ENCODE results near the gene PLSCR3.

Gene PLSCR3

DNA sequence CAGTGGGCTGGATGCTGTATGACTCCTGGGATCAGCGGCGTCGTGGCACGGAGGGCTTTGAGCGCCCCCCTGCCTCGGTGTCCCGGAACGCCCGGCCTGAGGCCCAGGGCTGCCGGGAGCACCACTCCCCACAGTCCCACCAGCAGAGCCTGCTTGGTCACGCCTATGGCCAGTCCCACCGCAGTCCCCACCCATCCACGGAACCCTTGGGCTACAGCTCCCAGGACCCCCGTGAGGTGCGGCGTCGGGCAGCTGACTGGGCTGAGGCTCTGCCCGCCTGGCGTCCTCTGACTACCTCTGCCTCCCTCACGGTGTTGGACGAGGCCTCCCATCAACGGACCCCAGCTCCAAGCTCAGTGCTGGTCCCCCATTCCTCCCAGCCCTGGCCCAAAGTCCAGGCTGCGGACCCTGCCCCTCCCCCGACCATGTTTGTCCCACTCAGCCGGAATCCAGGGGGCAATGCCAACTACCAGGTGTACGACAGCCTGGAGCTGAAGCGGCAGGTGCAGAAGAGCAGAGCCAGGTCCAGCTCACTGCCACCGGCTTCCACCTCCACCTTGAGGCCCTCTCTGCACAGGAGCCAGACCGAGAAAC lies 32.7 kb upstream of the PLSCR3 start:
- no peak overlapping the region for H3K4me3 ChIP-seq (ENCODE audit: control insufficient read depth, low read depth, low read length)
- no peak for TF ChIP-seq CTCF (conservative IDR thresholded peaks at IDR 0.05; ENCODE audit: control insufficient read depth, insufficient read depth, low read depth, low read length)
- DNase-seq (ENCODE audit: low read depth) = no peak

DNA sequence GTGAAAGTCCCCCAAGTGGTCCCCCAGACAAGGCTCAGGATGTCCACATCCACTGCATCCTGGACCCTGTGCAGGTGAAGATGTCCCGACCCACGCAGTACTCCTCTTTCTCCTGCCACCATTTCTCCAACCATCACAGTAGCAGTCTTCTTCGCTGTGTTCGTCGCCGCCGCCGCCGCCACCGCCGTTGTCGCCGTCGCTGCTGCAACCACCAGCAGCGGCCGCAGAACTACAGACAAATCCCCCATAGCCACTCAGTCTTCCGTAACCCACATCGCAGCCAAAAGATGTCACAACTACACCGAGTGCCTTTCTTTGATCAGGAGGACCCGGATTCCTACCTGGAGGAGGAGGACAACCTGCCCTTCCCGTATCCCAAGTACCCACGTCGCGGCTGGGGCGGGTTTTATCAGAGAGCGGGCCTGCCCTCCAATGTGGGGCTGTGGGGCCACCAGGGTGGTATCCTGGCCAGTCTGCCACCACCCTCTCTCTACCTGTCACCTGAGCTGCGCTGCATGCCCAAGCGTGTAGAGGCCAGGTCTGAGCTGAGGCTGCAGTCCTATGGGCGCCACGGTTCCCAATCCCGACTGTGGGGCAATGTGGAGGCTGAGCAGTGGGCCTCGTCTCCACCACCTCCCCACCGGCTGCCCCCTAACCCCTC lies 32.0 kb upstream of the PLSCR3 start:
- TF ChIP-seq CTCF (conservative IDR thresholded peaks at IDR 0.05; ENCODE audit: control insufficient read depth, insufficient read depth, low read depth, low read length) = no peak
- no peak overlapping the region for H3K4me3 ChIP-seq (ENCODE audit: control insufficient read depth, low read depth, low read length)
- DNase-seq (ENCODE audit: low read depth) = no peak

DNA sequence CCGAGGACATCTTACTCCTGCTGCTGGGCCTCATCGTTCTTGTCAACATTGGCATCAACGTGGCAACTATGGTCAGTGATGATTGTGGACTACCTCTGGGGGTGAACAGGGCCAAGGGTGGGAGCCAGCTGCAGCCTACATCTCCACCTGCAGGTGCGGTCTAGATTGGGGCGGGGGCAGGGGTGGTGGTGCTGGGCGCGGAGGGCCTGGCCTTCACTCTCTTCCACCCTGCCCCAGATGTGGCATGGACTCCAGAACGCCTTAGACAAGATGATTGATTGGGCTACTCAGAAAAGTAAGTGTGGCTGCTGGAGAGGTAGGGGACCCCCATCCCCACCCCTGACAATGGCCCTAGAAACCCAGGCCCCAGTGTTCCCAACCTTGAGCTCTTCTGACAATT lies 31.4 kb upstream of the PLSCR3 start:
- DNase-seq (ENCODE audit: low read depth) = no peak
- no peak overlapping the region for H3K4me3 ChIP-seq (ENCODE audit: control insufficient read depth, low read depth, low read length)
- TF ChIP-seq CTCF (conservative IDR thresholded peaks at IDR 0.05; ENCODE audit: control insufficient read depth, insufficient read depth, low read depth, low read length) = no peak

GRCh38 chr17:7425316-7425715 lies 31.0 kb upstream of the PLSCR3 start, which contains the start of gene SPEM2:
Gene SPEM2 (plus strand): TSS chr17:7425616. CDS start chr17:7425689, 73 bp downstream.
- no peak within 1 kb of the TSS for H3K4me3 ChIP-seq (ENCODE audit: control insufficient read depth, low read depth, low read length)
- no peak for TF ChIP-seq CTCF (conservative IDR thresholded peaks at IDR 0.05; ENCODE audit: control insufficient read depth, insufficient read depth, low read depth, low read length)
- no peak for DNase-seq (ENCODE audit: low read depth)

GRCh38 chr17:7423679-7424078 lies 29.4 kb upstream of the PLSCR3 start:
- H3K4me3 ChIP-seq (ENCODE audit: control insufficient read depth, low read depth, low read length) = no peak overlapping the region
- no peak for DNase-seq (ENCODE audit: low read depth)
- no peak for TF ChIP-seq CTCF (conservative IDR thresholded peaks at IDR 0.05; ENCODE audit: control insufficient read depth, insufficient read depth, low read depth, low read length)

DNA sequence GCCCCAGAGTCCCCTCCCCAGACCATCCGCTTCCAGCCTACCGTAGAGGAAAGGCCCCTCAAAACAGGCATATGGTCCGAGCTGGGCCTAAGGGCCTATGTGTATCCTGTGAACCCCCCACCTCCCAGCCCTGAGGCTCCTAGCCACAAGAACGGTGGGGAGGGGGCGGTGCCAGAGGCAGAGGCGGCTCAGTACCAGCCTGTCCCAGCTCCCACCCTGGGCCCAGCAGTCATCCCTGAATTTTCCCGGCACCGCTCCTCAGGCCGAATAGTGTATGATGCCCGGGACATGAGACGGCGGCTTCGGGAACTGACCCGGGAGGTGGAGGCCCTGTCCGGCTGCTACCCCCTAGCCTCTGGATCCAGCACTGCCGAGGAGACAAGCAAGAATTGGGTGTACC lies 26.9 kb upstream of the PLSCR3 start:
- no peak overlapping the region for H3K4me3 ChIP-seq (ENCODE audit: control insufficient read depth, low read depth, low read length)
- TF ChIP-seq CTCF (conservative IDR thresholded peaks at IDR 0.05; ENCODE audit: control insufficient read depth, insufficient read depth, low read depth, low read length) = no peak
- DNase-seq (ENCODE audit: low read depth) = no peak
